Liver (tissue), 9 donors: ENCODE measurements around the gene SLC6A11. TPM values are rescaled to one million over a fixed set of nuclear protein-coding genes. Genes with fewer than 3 reads are reported as not detected.

Experiments used
- DNase-seq: peaks from one replicate; pipeline ENCODE4 v3.0.0-alpha.2; 2017; ENCODE audit warnings: low spot score
- H3K27ac ChIP-seq, 2 donors: one replicate each; pipeline ENCODE4 v1.7.0; 2013; ENCODE audit warnings: inconsistent platforms in 2 of 2, low read length in 2 of 2, control low read depth in 1 of 2, low read depth in 1 of 2, mild to moderate bottlenecking in 1 of 2
- H3K27me3 ChIP-seq, 4 donors: one replicate each; pipeline versions ENCODE4 v1.6.1 to v1.7.0; 2013; ENCODE audit warnings: low read length in 3 of 4, inconsistent platforms in 1 of 4, mild to moderate bottlenecking in 1 of 4, moderate library complexity in 1 of 4; ENCODE audit not compliant: control insufficient read depth in 4 of 4, insufficient read depth in 4 of 4
- H3K36me3 ChIP-seq, 4 donors: one replicate each; pipeline versions ENCODE4 v1.6.1 to v1.7.0; 2013; ENCODE audit warnings: low read length in 3 of 4, mild to moderate bottlenecking in 3 of 4, low read depth in 1 of 4, moderate library complexity in 1 of 4; ENCODE audit not compliant: control insufficient read depth in 4 of 4, insufficient read depth in 3 of 4
- H3K4me1 ChIP-seq, 4 donors: one replicate each; pipeline versions ENCODE4 v1.6.1 to v1.7.0; 2013; ENCODE audit warnings: low read length in 3 of 4, mild to moderate bottlenecking in 3 of 4, moderate library complexity in 1 of 4; ENCODE audit not compliant: control insufficient read depth in 4 of 4, insufficient read depth in 4 of 4
- H3K4me3 ChIP-seq, 3 donors: one replicate each; pipeline versions ENCODE4 v1.6.1 to v1.7.0; 2013; ENCODE audit warnings: low read length in 3 of 3, control low read depth in 1 of 3, low read depth in 1 of 3, mild to moderate bottlenecking in 1 of 3
- H3K9ac ChIP-seq, 2 donors: one replicate each; pipeline ENCODE4 v1.7.0; 2013; ENCODE audit warnings: low read length in 2 of 2, mild to moderate bottlenecking in 2 of 2, moderate library complexity in 2 of 2, control low read depth in 1 of 2, low read depth in 1 of 2
- H3K9me3 ChIP-seq, 4 donors: one replicate each; pipeline versions ENCODE4 v1.6.1 to v1.7.0; 2013; ENCODE audit warnings: low read length in 3 of 4; ENCODE audit not compliant: control insufficient read depth in 4 of 4
- ATF3 ChIP-seq: IDR thresholded peaks from 2 replicates; pipeline ENCODE4 v1.6.1; 2016; ENCODE audit warnings: antibody characterized with exemption
- CTCF ChIP-seq: fragments of 150-350 bp; IDR thresholded peaks from 2 replicates; pipeline ENCODE4 v1.5.1; 2017; ENCODE audit warnings: improper control_type of control experiment, low read depth, low read length; ENCODE audit not compliant: missing input control
- EGR1 ChIP-seq, 2 donors: IDR thresholded peaks; 2 replicates each; pipeline ENCODE4 v1.6.1; 2016 to 2018; ENCODE audit warnings: antibody characterized with exemption in 2 of 2, low read depth in 2 of 2
- FOXA1 ChIP-seq: IDR thresholded peaks from 2 replicates; pipeline ENCODE4 v1.6.1; 2016; ENCODE audit warnings: antibody characterized with exemption
- FOXA2 ChIP-seq: IDR thresholded peaks from 2 replicates; pipeline ENCODE4 v1.6.1; 2016; ENCODE audit warnings: antibody characterized with exemption
- GABPA ChIP-seq, 2 donors: IDR thresholded peaks in 1 of 2; conservative IDR thresholded peaks in 1 of 2; 2 replicates each; pipeline ENCODE4 v1.6.1; 2016; ENCODE audit warnings: antibody characterized with exemption in 2 of 2, mild to moderate bottlenecking in 1 of 2, moderate library complexity in 1 of 2
- HNF4A ChIP-seq, 2 donors: conservative IDR thresholded peaks; 2 replicates each; pipeline ENCODE4 v1.6.1; 2016; ENCODE audit warnings: antibody characterized with exemption in 2 of 2, mild to moderate bottlenecking in 2 of 2
- HNF4G ChIP-seq: IDR thresholded peaks from 2 replicates; pipeline ENCODE4 v1.6.1; 2016; ENCODE audit warnings: antibody characterized with exemption
- JUND ChIP-seq, 2 donors: IDR thresholded peaks; 2 replicates each; pipeline ENCODE4 v1.6.1; 2016; ENCODE audit warnings: antibody characterized with exemption in 2 of 2
- NR2F2 ChIP-seq: IDR thresholded peaks from 2 replicates; pipeline ENCODE4 v1.6.1; 2016; ENCODE audit warnings: antibody characterized with exemption
- RAD21 ChIP-seq, 2 donors: IDR thresholded peaks; 2 replicates each; pipeline ENCODE4 v1.6.1; 2016; ENCODE audit warnings: antibody characterized with exemption in 2 of 2, mild to moderate bottlenecking in 2 of 2
- RXRA ChIP-seq, 2 donors: IDR thresholded peaks; 2 replicates each; pipeline ENCODE4 v1.6.1; 2017 to 2018; ENCODE audit warnings: antibody characterized with exemption in 2 of 2, mild to moderate bottlenecking in 1 of 2
- SP1 ChIP-seq: IDR thresholded peaks from 2 replicates; pipeline ENCODE4 v1.6.1; 2018; ENCODE audit warnings: antibody characterized with exemption, mild to moderate bottlenecking
- TAF1 ChIP-seq: conservative IDR thresholded peaks from 2 replicates; pipeline ENCODE4 v1.6.1; 2016; ENCODE audit warnings: antibody characterized with exemption, mild to moderate bottlenecking
- YY1 ChIP-seq: IDR thresholded peaks from 2 replicates; pipeline ENCODE4 v1.6.1; 2016; ENCODE audit warnings: antibody characterized with exemption, mild to moderate bottlenecking
- WGBS: extraction: QIAGEN DNeasy Blood & Tissue Kit; methylation state at CpG from one replicate; pipeline ENCODE4 v1.1.7; 2013; 5-methylcytosine and 5-hydroxymethylcytosine counted together
- polyA plus RNA-seq, 2 donors: library from polyadenylated mRNA; stranded (reverse) in 1 of 2; unstranded in 1 of 2; fragments of 200-250 nt in 1 of 2; fragments of >200 nt in 1 of 2; fragmentation: Nextera tagmentation in 1 of 2; extraction: Ambion mirVana in 1 of 2; gene quantifications; one replicate each; pipeline versions ENCODE4 v1.2.1 to v1.2.3, GENCODE V29; 2013 to 2015
- total RNA-seq, 2 donors: library from RNA; depleted of rRNA; stranded (reverse); fragments of >200 nt; gene quantifications; one replicate each; pipeline ENCODE4 v1.2.3, GENCODE V29; 2014
- TF ChIP-seq, protein P1 (sequence below): IDR thresholded peaks from 2 replicates; pipeline ENCODE4 v1.6.1; 2016; ENCODE audit warnings: antibody characterized with exemption, mild to moderate bottlenecking
- TF ChIP-seq, protein P2 (sequence below): IDR thresholded peaks from 2 replicates; pipeline ENCODE4 v1.6.1; 2016; ENCODE audit warnings: antibody characterized with exemption
- TF ChIP-seq, protein P3 (sequence below): IDR thresholded peaks from 2 replicates; pipeline ENCODE4 v1.6.1; 2016; ENCODE audit warnings: antibody characterized with exemption
- donor health status: healthy.
- donor health status: healthy.
- donor health status: healthy.
- donor health status: healthy.
- donor health status: healthy.

The SLC6A11 gene
- total and polyA plus RNA-seq, 4 donors: under 0.01 to 7.1 (median 0.01) TPM; not detected in 1

DNA sequence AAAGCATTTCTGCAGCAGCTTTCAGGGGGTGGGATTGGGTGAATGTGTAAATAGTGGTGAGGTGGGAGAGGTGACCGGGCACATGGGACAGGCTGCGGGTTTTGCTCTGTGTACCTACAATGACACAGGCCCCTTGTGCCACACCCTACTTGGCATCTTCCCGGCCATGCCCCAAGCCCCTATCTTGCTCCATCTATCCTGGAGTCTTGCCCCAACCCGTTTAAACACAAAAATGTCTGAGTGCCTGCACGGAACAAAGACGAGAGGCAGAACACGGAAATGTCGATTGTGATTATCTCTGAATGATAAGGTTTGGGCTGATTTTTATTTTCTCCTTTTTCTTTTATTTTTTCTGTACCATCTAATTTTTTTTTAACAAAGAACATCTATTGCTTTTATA, 130.5 kb downstream of the SLC6A11 start:
- no peak overlapping the region for H3K4me3 ChIP-seq
- H3K27ac ChIP-seq: no peak overlapping the region
- 66% methylated on average over 8 of the region's 8 CpGs for WGBS
- H3K9ac ChIP-seq: no peak overlapping the region
- no peaks in the 10 kb centered on the region for H3K27me3 ChIP-seq
- H3K9me3 ChIP-seq: peaks cover 0 to 4% (median 2%) of the 10 kb centered on the region in 4 donors
- no peak for DNase-seq
- no peaks in the 10 kb centered on the region for H3K36me3 ChIP-seq
- H3K4me1 ChIP-seq: no peaks in the 10 kb centered on the region
- TF ChIP-seq HNF4A (conservative IDR thresholded peaks at IDR 0.05): no peak
- TF ChIP-seq GABPA (IDR thresholded peaks at IDR 0.05 in 1 of 2, conservative IDR thresholded peaks at IDR 0.05 in 1 of 2): no peak
- TF ChIP-seq EGR1 (IDR thresholded peaks at IDR 0.05; ENCODE audit: low read depth in 2 of 2): no peak
- no peak for TF ChIP-seq CTCF
- TF ChIP-seq NR2F2: no peak
- no peak for TF ChIP-seq YY1
- TF ChIP-seq, protein P1, sequence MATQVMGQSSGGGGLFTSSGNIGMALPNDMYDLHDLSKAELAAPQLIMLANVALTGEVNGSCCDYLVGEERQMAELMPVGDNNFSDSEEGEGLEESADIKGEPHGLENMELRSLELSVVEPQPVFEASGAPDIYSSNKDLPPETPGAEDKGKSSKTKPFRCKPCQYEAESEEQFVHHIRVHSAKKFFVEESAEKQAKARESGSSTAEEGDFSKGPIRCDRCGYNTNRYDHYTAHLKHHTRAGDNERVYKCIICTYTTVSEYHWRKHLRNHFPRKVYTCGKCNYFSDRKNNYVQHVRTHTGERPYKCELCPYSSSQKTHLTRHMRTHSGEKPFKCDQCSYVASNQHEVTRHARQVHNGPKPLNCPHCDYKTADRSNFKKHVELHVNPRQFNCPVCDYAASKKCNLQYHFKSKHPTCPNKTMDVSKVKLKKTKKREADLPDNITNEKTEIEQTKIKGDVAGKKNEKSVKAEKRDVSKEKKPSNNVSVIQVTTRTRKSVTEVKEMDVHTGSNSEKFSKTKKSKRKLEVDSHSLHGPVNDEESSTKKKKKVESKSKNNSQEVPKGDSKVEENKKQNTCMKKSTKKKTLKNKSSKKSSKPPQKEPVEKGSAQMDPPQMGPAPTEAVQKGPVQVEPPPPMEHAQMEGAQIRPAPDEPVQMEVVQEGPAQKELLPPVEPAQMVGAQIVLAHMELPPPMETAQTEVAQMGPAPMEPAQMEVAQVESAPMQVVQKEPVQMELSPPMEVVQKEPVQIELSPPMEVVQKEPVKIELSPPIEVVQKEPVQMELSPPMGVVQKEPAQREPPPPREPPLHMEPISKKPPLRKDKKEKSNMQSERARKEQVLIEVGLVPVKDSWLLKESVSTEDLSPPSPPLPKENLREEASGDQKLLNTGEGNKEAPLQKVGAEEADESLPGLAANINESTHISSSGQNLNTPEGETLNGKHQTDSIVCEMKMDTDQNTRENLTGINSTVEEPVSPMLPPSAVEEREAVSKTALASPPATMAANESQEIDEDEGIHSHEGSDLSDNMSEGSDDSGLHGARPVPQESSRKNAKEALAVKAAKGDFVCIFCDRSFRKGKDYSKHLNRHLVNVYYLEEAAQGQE: no peak
- TF ChIP-seq JUND (IDR thresholded peaks at IDR 0.05): no peak
- TF ChIP-seq FOXA1: no peak
- no peak for TF ChIP-seq RAD21 (IDR thresholded peaks at IDR 0.05)
- TF ChIP-seq HNF4G: no peak
- TF ChIP-seq SP1: no peak
- no peak for TF ChIP-seq ATF3
- no peak for TF ChIP-seq TAF1
- TF ChIP-seq RXRA (IDR thresholded peaks at IDR 0.05): no peak
- TF ChIP-seq FOXA2: no peak
- TF ChIP-seq, protein P2, sequence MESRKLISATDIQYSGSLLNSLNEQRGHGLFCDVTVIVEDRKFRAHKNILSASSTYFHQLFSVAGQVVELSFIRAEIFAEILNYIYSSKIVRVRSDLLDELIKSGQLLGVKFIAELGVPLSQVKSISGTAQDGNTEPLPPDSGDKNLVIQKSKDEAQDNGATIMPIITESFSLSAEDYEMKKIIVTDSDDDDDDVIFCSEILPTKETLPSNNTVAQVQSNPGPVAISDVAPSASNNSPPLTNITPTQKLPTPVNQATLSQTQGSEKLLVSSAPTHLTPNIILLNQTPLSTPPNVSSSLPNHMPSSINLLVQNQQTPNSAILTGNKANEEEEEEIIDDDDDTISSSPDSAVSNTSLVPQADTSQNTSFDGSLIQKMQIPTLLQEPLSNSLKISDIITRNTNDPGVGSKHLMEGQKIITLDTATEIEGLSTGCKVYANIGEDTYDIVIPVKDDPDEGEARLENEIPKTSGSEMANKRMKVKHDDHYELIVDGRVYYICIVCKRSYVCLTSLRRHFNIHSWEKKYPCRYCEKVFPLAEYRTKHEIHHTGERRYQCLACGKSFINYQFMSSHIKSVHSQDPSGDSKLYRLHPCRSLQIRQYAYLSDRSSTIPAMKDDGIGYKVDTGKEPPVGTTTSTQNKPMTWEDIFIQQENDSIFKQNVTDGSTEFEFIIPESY: no peak
- TF ChIP-seq, protein P3, sequence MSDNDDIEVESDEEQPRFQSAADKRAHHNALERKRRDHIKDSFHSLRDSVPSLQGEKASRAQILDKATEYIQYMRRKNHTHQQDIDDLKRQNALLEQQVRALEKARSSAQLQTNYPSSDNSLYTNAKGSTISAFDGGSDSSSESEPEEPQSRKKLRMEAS: no peak
